Activated CD4-positive, alpha-beta T cell treated with anti-CD3 and anti-CD28 coated beads for 4 hours (primary cell): ENCODE measurements around the gene PANX2.
A peak's percentile ranks its signal among the peaks of the same experiment; 100 is the strongest.
"Not testable (repeated sequence)": the region's sequence is repeated elsewhere in the genome, so short reads cannot be mapped to it uniquely, and the experiment has no call there.

Experiments
- DNase-seq, 2 donors: peaks; one replicate each; pipeline ENCODE4 v3.0.0-alpha.2; 2020

PANX2 gene

GRCh38 chr22:50200461-50201190 is 30.1 kb downstream of the PANX2 start, which contains the start of gene SELENOO:
TSS of gene SELENOO (plus strand) at chr22:50201011. CDS start at chr22:50201037, 26 bp downstream.
- DNase-seq, result peak; percentile 86 to 92

- no peak for DNase-seq
These were observed 30.9 kb downstream of the PANX2 start for GRCh38 chr22:50201191-50202129.

- DNase-seq, result no peak
These were observed 31.7 kb downstream of the PANX2 start for GRCh38 chr22:50202130-50202666.

GRCh38 chr22:50203288-50203687 is 32.8 kb downstream of the PANX2 start:
- DNase-seq, result no peak

- no peak for DNase-seq
These were observed 34.0 kb downstream of the PANX2 start for GRCh38 chr22:50204571-50204970.

- not testable (repeated sequence) for DNase-seq
These were observed 34.5 kb downstream of the PANX2 start for GRCh38 chr22:50204998-50205397.

GRCh38 chr22:50205781-50206569 is 35.4 kb downstream of the PANX2 start:
- no peak for DNase-seq

- DNase-seq, result no peak
These were observed 36.1 kb downstream of the PANX2 start for GRCh38 chr22:50206599-50206998.

GRCh38 chr22:50207383-50208140 is 37.0 kb downstream of the PANX2 start:
- no peak for DNase-seq

- DNase-seq, result no peak
These were observed 38.0 kb downstream of the PANX2 start for GRCh38 chr22:50208430-50208938.

GRCh38 chr22:50208939-50209892 is 38.7 kb downstream of the PANX2 start:
- DNase-seq, result no peak

GRCh38 chr22:50209893-50210292 is 39.4 kb downstream of the PANX2 start:
- DNase-seq, result peak; percentile 64 to 73

GRCh38 chr22:50210378-50211139 is 40.0 kb downstream of the PANX2 start:
- no peak for DNase-seq

GRCh38 chr22:50211147-50211546 is 40.6 kb downstream of the PANX2 start:
- no peak for DNase-seq

GRCh38 chr22:50213263-50213662 is 42.7 kb downstream of the PANX2 start:
- DNase-seq, result no peak

- no peak for DNase-seq
These were observed 44.9 kb downstream of the PANX2 start for GRCh38 chr22:50215297-50216054.

- DNase-seq, result no peak
These were observed 45.6 kb downstream of the PANX2 start for GRCh38 chr22:50216055-50216683.
